Loucy (cell line): ENCODE results near the gene TXNRD1.
"Not testable (repeated sequence)": the region's sequence is repeated elsewhere in the genome, so short reads cannot be mapped to it uniquely, and the experiment has no call there.

ENCODE experiments used
- H2AFZ ChIP-seq: fragments of 200-600 bp; sonication (generic); 2 replicates; pipeline ENCODE4 v1.6.0; 2016; ENCODE audit warnings: antibody characterized with exemption, mild to moderate bottlenecking, low read length, moderate library complexity
- H3F3A ChIP-seq: fragments of 200-600 bp; 2 replicates; pipeline ENCODE4 v1.6.0; 2016; ENCODE audit warnings: antibody characterized with exemption, low read depth, mild to moderate bottlenecking
- H3K27me3 ChIP-seq: fragments of 200-600 bp; sonication (generic); 2 replicates; pipeline ENCODE4 v1.6.1; 2014; ENCODE audit warnings: low read length, mild to moderate bottlenecking; ENCODE audit not compliant: insufficient read depth, poor library complexity, severe bottlenecking
- H3K36me3 ChIP-seq: fragments of 200-600 bp; sonication (generic); 2 replicates; pipeline ENCODE4 v1.6.1; 2016; ENCODE audit warnings: low read length; ENCODE audit not compliant: insufficient read depth
- H3K4me1 ChIP-seq: fragments of 200-600 bp; sonication (generic); 2 replicates; pipeline ENCODE4 v1.5.1; 2014; ENCODE audit warnings: low read length, mild to moderate bottlenecking; ENCODE audit not compliant: insufficient read depth, poor library complexity, severe bottlenecking
- H3K4me2 ChIP-seq: fragments of 200-600 bp; sonication (generic); 2 replicates; pipeline ENCODE4 v1.6.0; 2014; ENCODE audit warnings: antibody characterized with exemption, low read length, low read depth, mild to moderate bottlenecking; ENCODE audit not compliant: poor library complexity, severe bottlenecking
- H3K4me3 ChIP-seq: fragments of 200-600 bp; sonication (generic); 2 replicates; pipeline ENCODE4 v1.5.1; 2014; ENCODE audit warnings: low read length, mild to moderate bottlenecking, mixed read lengths; ENCODE audit not compliant: poor library complexity, severe bottlenecking
- H3K79me2 ChIP-seq: fragments of 200-600 bp; sonication (generic); 2 replicates; pipeline ENCODE4 v1.6.1; 2014; ENCODE audit warnings: low read length; ENCODE audit not compliant: insufficient read depth
- H3K9ac ChIP-seq: fragments of 200-600 bp; sonication (generic); 2 replicates; pipeline ENCODE4 v1.6.0; 2014; ENCODE audit warnings: mild to moderate bottlenecking, low read depth, low read length, moderate library complexity; ENCODE audit not compliant: poor library complexity, severe bottlenecking
- H3K9me2 ChIP-seq: fragments of 200-600 bp; sonication (generic); replicated peaks from 2 replicates; pipeline ENCODE4 v1.6.1; 2016; ENCODE audit warnings: low read depth, low read length, mixed read lengths
- H3K9me3 ChIP-seq: fragments of 200-600 bp; sonication (generic); 2 replicates; pipeline ENCODE4 v1.6.1; 2014; ENCODE audit warnings: mild to moderate bottlenecking, antibody characterized with exemption, low read length, low read depth; ENCODE audit not compliant: insufficient read depth
- H4K20me1 ChIP-seq: fragments of 200-600 bp; sonication (generic); 2 replicates; pipeline ENCODE4 v1.6.0; 2014; ENCODE audit warnings: antibody characterized with exemption, low read length, mild to moderate bottlenecking; ENCODE audit not compliant: insufficient read depth, poor library complexity, severe bottlenecking
- CTCF ChIP-seq: fragments of 200-600 bp; sonication (generic); conservative IDR thresholded peaks from 2 replicates; pipeline ENCODE4 v1.5.1; 2014; ENCODE audit warnings: mild to moderate bottlenecking, antibody characterized with exemption, low read length
- EZH2phosphoT487 ChIP-seq: fragments of 200-600 bp; IDR thresholded peaks from 2 replicates; pipeline ENCODE4 v1.6.1; 2018; ENCODE audit warnings: antibody characterized with exemption, mild to moderate bottlenecking, moderate library complexity, borderline replicate concordance

TXNRD1 gene

GRCh38 chr12:104172570-104172947 is 43.0 kb upstream of the TXNRD1 start:
- H3K4me2 ChIP-seq, result no peak overlapping the region
- no peaks in the 10 kb centered on the region for H3K9me3 ChIP-seq
- no peak for TF ChIP-seq CTCF
- no peak for TF ChIP-seq EZH2phosphoT487
- H3K9ac ChIP-seq, result no peak overlapping the region
- H3K79me2 ChIP-seq, result no peaks in the 10 kb centered on the region
- no peaks in the 10 kb centered on the region for H4K20me1 ChIP-seq
- no peaks in the 10 kb centered on the region for H3K4me1 ChIP-seq
- no peaks in the 10 kb centered on the region for H3K27me3 ChIP-seq
- H2AFZ ChIP-seq, result no peak overlapping the region
- H3F3A ChIP-seq, result no peaks in the 10 kb centered on the region
- no peaks in the 10 kb centered on the region for H3K36me3 ChIP-seq
- H3K4me3 ChIP-seq, result no peak overlapping the region
- no peaks in the 10 kb centered on the region for H3K9me2 ChIP-seq

GRCh38 chr12:104173804-104174203 is 41.8 kb upstream of the TXNRD1 start:
- H3F3A ChIP-seq, H3K4me2 ChIP-seq, H3K79me2 ChIP-seq, H3K9me2 ChIP-seq, H2AFZ ChIP-seq, H3K9me3 ChIP-seq, H3K9ac ChIP-seq, H3K4me3 ChIP-seq, H4K20me1 ChIP-seq, H3K4me1 ChIP-seq, H3K36me3 ChIP-seq, H3K27me3 ChIP-seq: not testable (repeated sequence)

- Histone ChIP-seq H3F3A (no peaks in the 10 kb centered on the region), H2AFZ (no peak overlapping the region), H3K4me3 (no peak overlapping the region), H3K4me1 (peaks cover 6% of the 10 kb centered on the region), H3K79me2 (no peaks in the 10 kb centered on the region), H3K9me3 (no peaks in the 10 kb centered on the region), H3K27me3 (no peaks in the 10 kb centered on the region), H3K4me2 (no peak overlapping the region), H3K9me2 (no peaks in the 10 kb centered on the region), H4K20me1 (no peaks in the 10 kb centered on the region), H3K36me3 (no peaks in the 10 kb centered on the region), H3K9ac (no peak overlapping the region)
- TF ChIP-seq EZH2phosphoT487 (no peak), CTCF (no peak)
These were observed 39.8 kb upstream of the TXNRD1 start for GRCh38 chr12:104175726-104176247.

- Histone ChIP-seq H3K79me2 (no peaks in the 10 kb centered on the region), H3K4me1 (peaks cover 6% of the 10 kb centered on the region), H3K27me3 (no peaks in the 10 kb centered on the region), H3K9me2 (no peaks in the 10 kb centered on the region), H4K20me1 (no peaks in the 10 kb centered on the region), H3K9me3 (no peaks in the 10 kb centered on the region), H3F3A (no peaks in the 10 kb centered on the region), H3K4me2 (no peak overlapping the region), H3K36me3 (no peaks in the 10 kb centered on the region), H3K9ac (no peak overlapping the region), H3K4me3 (no peak overlapping the region), H2AFZ (no peak overlapping the region)
- TF ChIP-seq CTCF, result no peak
- TF ChIP-seq EZH2phosphoT487, result no peak
These were observed 38.3 kb upstream of the TXNRD1 start for GRCh38 chr12:104177336-104177662.
